Measurements from ENCODE around the gene MRPL49.

MRPL49 gene

DNA sequence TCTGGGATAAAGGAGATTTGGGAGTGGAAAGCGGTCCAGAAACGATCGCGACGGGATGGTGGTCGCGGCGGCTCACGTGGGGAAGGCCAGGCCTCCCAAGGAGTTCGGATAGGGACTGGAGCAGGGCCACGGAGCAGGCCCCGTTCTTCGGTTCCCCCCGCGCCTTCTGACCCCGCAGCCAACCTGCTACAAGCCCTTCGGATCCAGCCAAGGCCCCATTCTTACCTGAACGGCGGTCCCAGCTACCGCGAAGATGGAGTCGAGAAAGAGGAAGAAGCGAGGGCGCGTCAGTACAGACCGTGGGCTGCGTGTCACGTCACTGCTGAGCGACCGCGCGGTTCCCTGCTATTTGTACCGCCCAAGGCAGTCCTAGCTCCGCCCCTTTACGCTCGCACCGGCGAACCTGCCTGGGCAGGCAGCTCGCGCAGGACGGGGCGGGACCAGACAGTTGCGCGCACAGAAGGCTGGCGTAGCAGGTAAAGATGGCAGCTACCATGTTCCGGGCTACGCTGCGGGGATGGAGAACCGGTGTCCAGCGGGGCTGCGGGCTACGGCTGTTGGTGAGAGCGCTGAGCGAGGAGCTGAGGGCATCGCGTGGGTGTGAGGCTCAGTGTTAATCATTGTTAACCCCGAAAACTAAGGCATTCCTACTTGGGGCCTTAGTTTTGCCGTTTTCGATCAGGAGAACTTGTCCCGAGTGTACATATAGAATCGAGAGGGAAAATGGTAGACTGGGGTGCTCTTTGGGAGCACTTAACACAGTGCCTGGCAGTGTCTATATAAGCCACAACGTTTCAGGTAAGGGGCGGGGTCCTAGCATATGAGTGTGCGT is at the start of gene MRPL49, which contains the start of gene FAU:
Gene MRPL49, plus strand, starts transcription at position 457 of the 832 bp plus-strand sequence. Its CDS starts 26 bp downstream, at position 483.
Gene FAU, minus strand, starts transcription at position 270 of the 832 bp plus-strand sequence. CDS start 321 bp downstream, outside the sequence.
- ChIA-PET POLR2A (interaction anchor here (0.8 to 3.7 kb wide), 24 partner anchors 9 to 250 kb away, joined by 3 to 56 read pairs (median 4); partner anchors contain the start of genes ARL2, CAPN1, CDCA5 and DPF2), CTCF (interaction anchor here (0.7 kb wide), 1 partner anchor 62 kb away, joined by 3 read pairs; no protein-coding TSS in a partner anchor)
- peak; percentile 96 for DNase-seq (ENCODE audit: extremely low spot score)
- TF ChIP-seq ELF4 (IDR thresholded peaks at IDR 0.05) (peak; percentile 55), TARDBP (IDR thresholded peaks at IDR 0.05) (no peak), HDGF (IDR thresholded peaks at IDR 0.05; ENCODE audit: borderline replicate concordance) (0 out of 2 replicates have a peak, but pooled peaks have one; percentile 70), CTBP1 (IDR thresholded peaks at IDR 0.05; ENCODE audit: borderline replicate concordance) (no peak)
- TF ChIP-seq, protein P1, sequence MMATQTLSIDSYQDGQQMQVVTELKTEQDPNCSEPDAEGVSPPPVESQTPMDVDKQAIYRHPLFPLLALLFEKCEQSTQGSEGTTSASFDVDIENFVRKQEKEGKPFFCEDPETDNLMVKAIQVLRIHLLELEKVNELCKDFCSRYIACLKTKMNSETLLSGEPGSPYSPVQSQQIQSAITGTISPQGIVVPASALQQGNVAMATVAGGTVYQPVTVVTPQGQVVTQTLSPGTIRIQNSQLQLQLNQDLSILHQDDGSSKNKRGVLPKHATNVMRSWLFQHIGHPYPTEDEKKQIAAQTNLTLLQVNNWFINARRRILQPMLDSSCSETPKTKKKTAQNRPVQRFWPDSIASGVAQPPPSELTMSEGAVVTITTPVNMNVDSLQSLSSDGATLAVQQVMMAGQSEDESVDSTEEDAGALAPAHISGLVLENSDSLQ (IDR thresholded peaks at IDR 0.05) = peak; percentile 67

DNA sequence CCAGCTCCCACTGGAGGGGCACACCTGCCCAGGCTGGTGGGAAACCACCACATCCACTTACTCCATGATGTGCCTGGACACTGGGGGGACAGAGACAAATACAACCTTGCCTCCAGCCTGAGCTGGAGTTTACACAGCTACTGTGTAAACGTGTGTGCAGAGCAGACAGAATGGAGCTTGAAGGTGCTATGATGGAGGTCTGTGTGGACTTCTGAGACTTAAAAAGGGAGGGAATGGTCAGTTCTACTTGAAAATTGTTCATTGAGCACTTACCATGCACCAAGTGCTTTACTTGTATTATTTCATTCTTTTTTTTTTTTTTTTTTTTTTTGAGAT is 49.5 kb upstream of the MRPL49 start:
- TF ChIP-seq, protein P1 (IDR thresholded peaks at IDR 0.05) = no peak
- TF ChIP-seq FOXM1 (IDR thresholded peaks at IDR 0.05; ENCODE audit: borderline replicate concordance) (no peak), L3MBTL2 (conservative IDR thresholded peaks at IDR 0.05) (no peak), HDGF (IDR thresholded peaks at IDR 0.05; ENCODE audit: borderline replicate concordance) (no peak), LEF1 (IDR thresholded peaks at IDR 0.05; ENCODE audit: borderline replicate concordance) (no peak), NFRKB (IDR thresholded peaks at IDR 0.05) (no peak), ELF4 (IDR thresholded peaks at IDR 0.05) (no peak), FOXK2 (IDR thresholded peaks at IDR 0.05) (no peak), SP1 (IDR thresholded peaks at IDR 0.05) (no peak), SUZ12 (IDR thresholded peaks at IDR 0.05) (no peak), ARNT (IDR thresholded peaks at IDR 0.05) (no peak), TARDBP (IDR thresholded peaks at IDR 0.05) (no peak), FOXA1 (IDR thresholded peaks at IDR 0.05) (no peak), BHLHE40 (IDR thresholded peaks at IDR 0.05; ENCODE audit: borderline replicate concordance) (no peak)
- ChIA-PET POLR2A (interaction anchor here (1.1 to 1.5 kb wide), 2 partner anchors 11 to 32 kb away, joined by 4 to 5 read pairs; partner anchors contain the start of genes CDCA5, SAC3D1 and ZFPL1), CTCF (interaction anchor here (1.0 kb wide), 1 partner anchor 58 kb away, joined by 3 read pairs; no protein-coding TSS in a partner anchor)
- DNase-seq (ENCODE audit: extremely low spot score) = no peak

DNA sequence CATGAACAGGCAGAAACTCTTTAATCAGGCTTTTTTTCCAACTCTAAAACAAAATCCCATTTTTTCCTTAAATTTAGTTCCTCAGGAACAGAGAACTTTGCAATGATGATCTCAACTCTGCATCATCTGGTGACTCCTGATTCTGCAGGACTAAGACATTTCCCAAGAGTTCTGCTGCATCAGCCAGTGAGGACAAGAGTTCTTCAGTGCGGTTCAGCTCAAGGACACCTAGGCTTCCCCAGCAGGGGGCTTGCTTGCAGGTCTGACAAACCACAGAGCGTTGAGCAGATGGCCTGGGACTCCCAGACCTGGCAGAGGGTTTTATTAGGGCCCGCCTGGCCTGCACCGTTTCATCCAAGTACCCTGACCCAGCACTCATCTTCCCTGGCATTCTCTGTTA is 44.7 kb upstream of the MRPL49 start:
- ChIA-PET POLR2A (interaction anchor here (1.3 kb wide), 1 partner anchor 40 kb away, joined by 4 read pairs; the partner anchor contains the start of gene ZNHIT2), CTCF (interaction anchor here (1.1 kb wide), 1 partner anchor 33 kb away, joined by 3 read pairs; no protein-coding TSS in a partner anchor)
- no peak for DNase-seq (ENCODE audit: extremely low spot score)
- TF ChIP-seq TARDBP (IDR thresholded peaks at IDR 0.05) (no peak), L3MBTL2 (conservative IDR thresholded peaks at IDR 0.05) (no peak), FOXK2 (IDR thresholded peaks at IDR 0.05) (no peak), ZNF384 (IDR thresholded peaks at IDR 0.05) (no peak), FOXM1 (IDR thresholded peaks at IDR 0.05; ENCODE audit: borderline replicate concordance) (no peak), BHLHE40 (IDR thresholded peaks at IDR 0.05; ENCODE audit: borderline replicate concordance) (no peak), LEF1 (IDR thresholded peaks at IDR 0.05; ENCODE audit: borderline replicate concordance) (no peak), ELF4 (IDR thresholded peaks at IDR 0.05) (no peak), HDGF (IDR thresholded peaks at IDR 0.05; ENCODE audit: borderline replicate concordance) (no peak), NFRKB (IDR thresholded peaks at IDR 0.05) (no peak), SUZ12 (IDR thresholded peaks at IDR 0.05) (no peak), SP1 (IDR thresholded peaks at IDR 0.05) (no peak), ARNT (IDR thresholded peaks at IDR 0.05) (no peak), CTBP1 (IDR thresholded peaks at IDR 0.05; ENCODE audit: borderline replicate concordance) (no peak)

DNA sequence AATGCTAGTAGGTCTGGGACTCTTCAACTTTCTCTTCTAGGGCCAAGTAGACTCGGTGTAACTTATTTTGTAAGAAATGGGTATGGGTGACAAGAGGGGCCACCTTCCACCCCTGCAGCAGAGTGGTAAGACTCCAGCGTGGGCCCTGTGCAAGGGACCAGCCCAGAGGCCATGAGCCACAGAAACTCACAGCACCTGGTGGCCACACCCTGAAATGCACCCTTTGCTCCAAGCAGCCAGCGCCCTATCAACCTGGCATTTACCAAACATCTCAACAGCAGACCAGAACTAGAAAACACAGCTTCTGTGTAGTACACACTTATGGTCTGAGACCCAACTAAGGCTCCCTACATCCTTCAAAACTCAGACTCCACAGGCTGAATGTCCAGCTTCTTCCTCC is 44.0 kb upstream of the MRPL49 start:
- peak; percentile 71 for DNase-seq (ENCODE audit: extremely low spot score)
- ChIA-PET POLR2A (interaction anchor here (0.9 to 1.2 kb wide), 3 partner anchors 19 to 64 kb away, joined by 3 read pairs; partner anchors contain the start of genes ARL2, FAU and MRPL49), CTCF (interaction anchor here (0.9 kb wide), 1 partner anchor 32 kb away, joined by 3 read pairs; no protein-coding TSS in a partner anchor)
- TF ChIP-seq FOXA1 (IDR thresholded peaks at IDR 0.05) (no peak), HDGF (IDR thresholded peaks at IDR 0.05; ENCODE audit: borderline replicate concordance) (no peak), TARDBP (IDR thresholded peaks at IDR 0.05) (no peak), LEF1 (IDR thresholded peaks at IDR 0.05; ENCODE audit: borderline replicate concordance) (no peak), ARNT (IDR thresholded peaks at IDR 0.05) (no peak), SP1 (IDR thresholded peaks at IDR 0.05) (no peak), FOXM1 (IDR thresholded peaks at IDR 0.05; ENCODE audit: borderline replicate concordance) (no peak), SUZ12 (IDR thresholded peaks at IDR 0.05) (no peak), ZNF384 (IDR thresholded peaks at IDR 0.05) (no peak), BHLHE40 (IDR thresholded peaks at IDR 0.05; ENCODE audit: borderline replicate concordance) (no peak)

DNA sequence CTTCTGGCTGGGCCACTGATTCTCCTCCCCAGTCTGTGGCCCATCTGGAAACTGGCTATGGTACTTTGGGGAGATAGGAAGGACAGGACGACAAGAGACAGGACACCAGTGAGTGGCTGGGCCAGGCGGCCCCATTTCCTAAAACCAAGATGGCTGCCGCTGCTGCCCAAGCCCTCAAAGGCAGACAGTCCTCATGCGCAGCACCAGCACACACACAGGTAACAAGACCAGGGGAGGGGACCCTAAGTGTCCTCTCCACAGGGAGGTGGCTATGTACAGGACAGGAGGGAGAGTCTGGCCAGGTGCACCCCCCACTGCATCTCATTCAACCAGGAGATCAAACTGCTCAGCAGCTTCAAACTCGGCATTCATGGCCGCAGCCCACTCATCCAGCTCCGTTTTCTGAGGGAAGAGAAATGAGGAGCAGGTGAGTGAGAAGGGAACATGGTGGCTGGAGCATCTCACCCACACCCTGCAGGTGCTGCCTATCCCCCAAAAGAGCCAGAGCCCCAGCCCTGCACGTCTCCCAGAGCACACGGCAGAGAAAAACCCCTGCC is 43.3 kb upstream of the MRPL49 start:
- ChIA-PET CTCF (interaction anchor here (0.6 to 0.9 kb wide), 2 partner anchors 32 to 83 kb away, joined by 3 read pairs; no protein-coding TSS in a partner anchor), POLR2A (interaction anchor here (0.9 to 1.2 kb wide), 3 partner anchors 20 to 65 kb away, joined by 3 read pairs; partner anchors contain the start of genes ARL2, FAU and MRPL49)
- TF ChIP-seq LEF1 (IDR thresholded peaks at IDR 0.05; ENCODE audit: borderline replicate concordance) (no peak), BHLHE40 (IDR thresholded peaks at IDR 0.05; ENCODE audit: borderline replicate concordance) (no peak), NFRKB (IDR thresholded peaks at IDR 0.05) (no peak), HDGF (IDR thresholded peaks at IDR 0.05; ENCODE audit: borderline replicate concordance) (no peak), ARNT (IDR thresholded peaks at IDR 0.05) (no peak), SUZ12 (IDR thresholded peaks at IDR 0.05) (no peak), L3MBTL2 (conservative IDR thresholded peaks at IDR 0.05) (no peak), CTBP1 (IDR thresholded peaks at IDR 0.05; ENCODE audit: borderline replicate concordance) (no peak), FOXK2 (IDR thresholded peaks at IDR 0.05) (no peak), SP1 (IDR thresholded peaks at IDR 0.05) (no peak), ZNF384 (IDR thresholded peaks at IDR 0.05) (no peak), ELF4 (IDR thresholded peaks at IDR 0.05) (no peak), TARDBP (IDR thresholded peaks at IDR 0.05) (no peak), FOXA1 (IDR thresholded peaks at IDR 0.05) (no peak), FOXM1 (IDR thresholded peaks at IDR 0.05; ENCODE audit: borderline replicate concordance) (no peak)
- TF ChIP-seq, protein P1 (IDR thresholded peaks at IDR 0.05) = no peak
- no peak for DNase-seq (ENCODE audit: extremely low spot score)
